ENCODE data around the gene JAK1. TPM values are rescaled to one million over a fixed set of nuclear protein-coding genes. Genes with fewer than 3 reads are reported as not detected.
"Not testable (repeated sequence)": the region's sequence is repeated elsewhere in the genome, so short reads cannot be mapped to it uniquely, and the experiment has no call there.

JAK1 gene
- total RNA-seq, 1 donor from 2014 or later = 116 TPM

- no peak for DNase-seq (ENCODE audit: low spot score)
Measured at GRCh38 chr1:64839732-64840405, 126.5 kb downstream of the JAK1 start.

GRCh38 chr1:64839261-64839660 is 127.1 kb downstream of the JAK1 start:
- DNase-seq (ENCODE audit: low spot score) = no peak

GRCh38 chr1:64838486-64838885 is 127.9 kb downstream of the JAK1 start:
- DNase-seq (ENCODE audit: low spot score) = no peak

- no peak for DNase-seq (ENCODE audit: low spot score)
Measured at GRCh38 chr1:64836802-64837201, 129.5 kb downstream of the JAK1 start.

GRCh38 chr1:64834734-64835133 is 131.6 kb downstream of the JAK1 start:
- DNase-seq (ENCODE audit: low spot score) = no peak

GRCh38 chr1:64830030-64830651 is 136.2 kb downstream of the JAK1 start:
- DNase-seq (ENCODE audit: low spot score) = no peak

GRCh38 chr1:64829411-64830029 is 136.8 kb downstream of the JAK1 start:
- DNase-seq (ENCODE audit: low spot score) = no peak

GRCh38 chr1:64828829-64829228 is 137.5 kb downstream of the JAK1 start:
- no peak for DNase-seq (ENCODE audit: low spot score)

- no peak for DNase-seq (ENCODE audit: low spot score)
Measured at GRCh38 chr1:64826991-64827390, 139.4 kb downstream of the JAK1 start.

GRCh38 chr1:64823691-64824476 is 142.5 kb downstream of the JAK1 start:
- DNase-seq (ENCODE audit: low spot score) = peak; percentile 62

GRCh38 chr1:64822621-64823020 is 143.7 kb downstream of the JAK1 start:
- DNase-seq (ENCODE audit: low spot score) = no peak

GRCh38 chr1:64820572-64820971 is 145.8 kb downstream of the JAK1 start:
- DNase-seq (ENCODE audit: low spot score) = not testable (repeated sequence)

- DNase-seq (ENCODE audit: low spot score) = not testable (repeated sequence)
Measured at GRCh38 chr1:64817364-64817763, 149.0 kb downstream of the JAK1 start.

GRCh38 chr1:64814427-64814826 is 151.9 kb downstream of the JAK1 start:
- no peak for DNase-seq (ENCODE audit: low spot score)

GRCh38 chr1:64811131-64811530 is 155.2 kb downstream of the JAK1 start:
- DNase-seq (ENCODE audit: low spot score) = no peak

- DNase-seq (ENCODE audit: low spot score) = no peak
Measured at GRCh38 chr1:64810001-64810400, 156.3 kb downstream of the JAK1 start.

GRCh38 chr1:64809309-64809708 is 157.0 kb downstream of the JAK1 start:
- no peak for DNase-seq (ENCODE audit: low spot score)

- DNase-seq (ENCODE audit: low spot score) = no peak
Measured at GRCh38 chr1:64801851-64802523, 164.4 kb downstream of the JAK1 start.

- no peak for DNase-seq (ENCODE audit: low spot score)
Measured at GRCh38 chr1:64798872-64799271, 167.5 kb downstream of the JAK1 start.

- DNase-seq (ENCODE audit: low spot score) = no peak
Measured at GRCh38 chr1:64790832-64791487, 175.4 kb downstream of the JAK1 start.
